Kidney (tissue), 22 donors: ENCODE measurements around the gene MAST2. TPM values are rescaled to one million over a fixed set of nuclear protein-coding genes. Genes with fewer than 3 reads are reported as not detected.

Experiments
- DNase-seq, 5 donors: peaks; one replicate each; pipeline ENCODE4 v3.0.0-alpha.2; 2013 to 2020
- FAIRE-seq: peaks from 2 replicates; lab custom pipeline; 2012; peaks lifted over from hg19 to GRCh38; lab: Jason Lieb, UNC
- H3K27ac ChIP-seq, 2 donors: one replicate each; pipeline ENCODE4 v1.7.0; 2013; ENCODE audit warnings: low read depth in 2 of 2, low read length in 2 of 2, inconsistent platforms in 1 of 2
- H3K27me3 ChIP-seq: one replicate; pipeline ENCODE4 v1.7.1; 2013; ENCODE audit warnings: low read length, inconsistent platforms; ENCODE audit not compliant: control insufficient read depth, insufficient read depth
- H3K36me3 ChIP-seq, 3 donors: one replicate each; pipeline versions ENCODE4 v1.7.0 to v1.7.1; 2013; ENCODE audit warnings: low read length in 3 of 3, control low read depth in 1 of 3, inconsistent platforms in 1 of 3; ENCODE audit not compliant: insufficient read depth in 3 of 3, control insufficient read depth in 2 of 3
- H3K4me1 ChIP-seq, 3 donors: one replicate each; pipeline versions ENCODE4 v1.7.0 to v1.7.1; 2013; ENCODE audit warnings: low read length in 3 of 3, inconsistent platforms in 1 of 3, low read depth in 1 of 3; ENCODE audit not compliant: control insufficient read depth in 2 of 3, insufficient read depth in 2 of 3
- H3K4me3 ChIP-seq, 3 donors: one replicate each; pipeline versions ENCODE4 v1.7.0 to v1.8.1; 2013; ENCODE audit warnings: low read length in 3 of 3, control low read depth in 1 of 3, inconsistent platforms in 1 of 3
- H3K9ac ChIP-seq, 3 donors: one replicate each; pipeline versions ENCODE4 v1.7.0 to v1.7.1; 2013; ENCODE audit warnings: low read length in 3 of 3, control low read depth in 1 of 3, inconsistent platforms in 1 of 3
- H3K9me3 ChIP-seq, 3 donors: one replicate each; pipeline versions ENCODE4 v1.7.0 to v1.7.1; 2013; ENCODE audit warnings: low read length in 3 of 3, control low read depth in 1 of 3, inconsistent platforms in 1 of 3; ENCODE audit not compliant: control insufficient read depth in 2 of 3, insufficient read depth in 1 of 3
- intact Hi-C: fragments of 100-400 bp; cut with DNase I; formaldehyde crosslinking; loops from one replicate; pipeline ENCODE4 v1.11.1; 2022
- long read RNA-seq, 10 donors: library from polyadenylated mRNA in 1 of 10; unstranded in 1 of 10; transcript quantifications; one replicate each; pipeline ENCODE4 v2.0.0 and lab custom pipeline, GENCODE V29; 2021 to 2026
- polyA plus RNA-seq: library from polyadenylated mRNA; stranded (reverse); fragments of 350-450 nt; fragmentation: Illumina TruSeq; extraction: RNeasy Lipid Tissue Mini Kit (QIAGEN cat#74804); gene quantifications from one replicate; pipeline ENCODE4 v1.2.3, GENCODE V29; 2014; ENCODE audit warnings: low read depth, low replicate concordance; ENCODE audit not compliant: insufficient read depth
- total RNA-seq: library from RNA; stranded (reverse); fragmentation: NEBNext Ultra II Directional; extraction: Animal tissue kit (Norgen Biotek cat#: 25700); gene quantifications from one replicate; pipeline ENCODE4 v1.2.1, GENCODE V29; 2021
- TF ChIP-seq, protein P1 (sequence below): IDR thresholded peaks from 3 replicates; pipeline ENCODE4 v1.5.1; 2012; ENCODE audit warnings: mild to moderate bottlenecking, moderate library complexity, borderline replicate concordance; ENCODE audit not compliant: insufficient read depth; ENCODE audit errors: extremely low read depth
- donor health status: control.
- donor health status: control.
- donor health status: control.
- donor health status: control.
- donor health status: control.
- donor health status: DM: yes; HTN: yes; CAD: no.
- donor health status: Normal renal cell carcinoma (clear cell type).

Gene MAST2
- 17.9 TPM for total RNA-seq
- 7.6 TPM for polyA plus RNA-seq
- long read RNA-seq, donor 1, full-length matches to known transcripts = 5 of 12 reads
- long read RNA-seq, donor 1, partial matches to known transcripts = 7 of 12 reads
- long read RNA-seq, donor 1, other reads (novel, unspliced or antisense) = 0 of 12 reads
- long read RNA-seq, donor 2, partial matches to known transcripts = 10 of 11 reads
- long read RNA-seq, donor 2, other reads (novel, unspliced or antisense) = 0 of 11 reads
- long read RNA-seq, donor 3, partial matches to known transcripts = 0 of 1 reads
- long read RNA-seq, donor 3, other reads (novel, unspliced or antisense) = 0 of 1 reads
- long read RNA-seq, donor 4 = 0 reads
- long read RNA-seq, donor 5 = 0 reads
- long read RNA-seq, donor 6 = 0 reads
- long read RNA-seq, donor 7, partial matches to known transcripts = 6 of 12 reads
- long read RNA-seq, donor 7, other reads (novel, unspliced or antisense) = 6 of 12 reads
- long read RNA-seq, donor 8 = 0 reads
- long read RNA-seq, donor 9, partial matches to known transcripts = 0 of 1 reads
- long read RNA-seq, donor 9, other reads (novel, unspliced or antisense) = 0 of 1 reads
- long read RNA-seq, donor 10, partial matches to known transcripts = 0 of 2 reads
- long read RNA-seq, donor 10, other reads (novel, unspliced or antisense) = 0 of 2 reads

DNA sequence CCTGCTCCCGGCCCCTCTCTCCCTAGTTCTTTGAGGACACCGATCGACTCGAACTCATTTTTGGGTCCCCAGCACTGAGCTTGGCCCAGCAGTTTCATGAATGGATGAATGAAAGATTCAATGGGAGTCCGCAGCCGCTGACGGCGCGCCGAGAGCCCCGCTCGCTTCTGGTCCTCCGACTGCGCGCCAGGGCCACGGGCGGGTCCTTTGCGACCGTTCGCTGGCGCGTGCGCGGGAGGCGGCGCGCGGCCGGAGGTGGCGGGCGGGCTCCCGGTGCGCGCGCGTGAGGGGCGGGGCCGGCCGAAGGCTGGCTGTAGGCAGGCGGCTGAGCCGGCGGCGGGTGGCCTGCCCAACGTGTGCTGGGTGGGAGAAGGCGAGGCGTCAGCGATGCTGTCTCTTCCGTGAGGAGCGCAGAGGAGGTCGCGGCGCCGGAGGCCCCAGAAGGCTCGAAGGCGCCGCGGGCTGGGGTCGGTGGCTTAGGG lies at the start of gene MAST2:
Gene MAST2 (plus strand): TSS at position 314 of the 482 bp plus-strand sequence. CDS start 284 bp downstream, outside the sequence.
- Histone ChIP-seq H3K9ac (peak within 1 kb of the TSS; percentile 37 to 61 (median 58)), H3K27ac (peak within 1 kb of the TSS; percentile 18 to 65), H3K9me3 (no peaks in the 10 kb centered on the region), H3K36me3 (no peaks in the 10 kb centered on the region), H3K4me3 (peak within 1 kb of the TSS; percentile 78 to 83 (median 78)), H3K4me1 (peaks cover 0 to 11% (median 8%) of the 10 kb centered on the region in 3 donors), H3K27me3 (no peaks in the 10 kb centered on the region)
- TF ChIP-seq, protein P1, sequence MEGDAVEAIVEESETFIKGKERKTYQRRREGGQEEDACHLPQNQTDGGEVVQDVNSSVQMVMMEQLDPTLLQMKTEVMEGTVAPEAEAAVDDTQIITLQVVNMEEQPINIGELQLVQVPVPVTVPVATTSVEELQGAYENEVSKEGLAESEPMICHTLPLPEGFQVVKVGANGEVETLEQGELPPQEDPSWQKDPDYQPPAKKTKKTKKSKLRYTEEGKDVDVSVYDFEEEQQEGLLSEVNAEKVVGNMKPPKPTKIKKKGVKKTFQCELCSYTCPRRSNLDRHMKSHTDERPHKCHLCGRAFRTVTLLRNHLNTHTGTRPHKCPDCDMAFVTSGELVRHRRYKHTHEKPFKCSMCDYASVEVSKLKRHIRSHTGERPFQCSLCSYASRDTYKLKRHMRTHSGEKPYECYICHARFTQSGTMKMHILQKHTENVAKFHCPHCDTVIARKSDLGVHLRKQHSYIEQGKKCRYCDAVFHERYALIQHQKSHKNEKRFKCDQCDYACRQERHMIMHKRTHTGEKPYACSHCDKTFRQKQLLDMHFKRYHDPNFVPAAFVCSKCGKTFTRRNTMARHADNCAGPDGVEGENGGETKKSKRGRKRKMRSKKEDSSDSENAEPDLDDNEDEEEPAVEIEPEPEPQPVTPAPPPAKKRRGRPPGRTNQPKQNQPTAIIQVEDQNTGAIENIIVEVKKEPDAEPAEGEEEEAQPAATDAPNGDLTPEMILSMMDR = no peak
- DNase-seq = peak; percentile 89 to 97 (median 93)
- intact Hi-C loops = no loop called here
- FAIRE-seq = no peak

DNA sequence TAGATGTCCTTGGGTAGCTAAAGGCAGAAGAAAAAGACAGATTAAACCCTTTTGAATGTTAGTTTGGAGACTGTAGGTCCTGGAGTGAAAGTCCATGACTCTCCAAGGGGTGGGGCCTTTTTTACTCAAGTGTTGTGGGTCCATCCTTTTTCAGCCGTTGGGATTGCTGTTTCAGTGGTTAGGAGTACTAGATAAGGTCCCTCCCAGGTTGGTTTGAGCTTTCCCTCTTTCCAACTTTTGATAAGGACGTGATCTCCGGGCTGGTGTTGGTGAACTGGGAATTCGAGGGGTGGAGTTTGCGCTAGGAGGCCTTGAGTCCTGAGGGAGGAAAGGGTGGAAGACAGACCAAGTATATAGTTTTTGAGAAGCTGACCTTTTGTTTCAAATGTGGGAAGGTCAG lies 47.7 kb upstream of the MAST2 start:
- FAIRE-seq = no peak
- intact Hi-C loops = no loop called here
- H3K4me3 ChIP-seq = no peak overlapping the region

DNA sequence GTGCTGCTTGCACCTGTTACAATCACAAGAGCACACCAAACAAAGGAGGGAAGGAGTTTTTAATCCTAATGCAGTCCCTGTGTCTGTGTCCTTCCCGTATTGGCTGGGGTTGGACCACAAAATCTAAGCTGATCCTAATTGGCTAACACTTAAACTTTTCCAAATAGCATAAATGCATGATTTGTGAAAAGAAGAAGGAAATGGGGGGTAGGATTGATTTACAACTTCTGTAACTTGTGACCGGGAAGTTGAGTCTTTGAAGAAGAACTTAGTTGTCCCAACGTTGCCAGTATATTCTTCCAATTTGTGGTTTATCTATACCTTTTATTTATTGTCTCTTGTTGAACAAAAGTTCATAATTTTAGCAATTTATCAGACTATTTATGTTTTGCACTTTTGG lies 41.1 kb upstream of the MAST2 start:
- FAIRE-seq = no peak
- no peak for DNase-seq
- Histone ChIP-seq H3K9ac (no peak overlapping the region), H3K27me3 (no peaks in the 10 kb centered on the region), H3K36me3 (no peaks in the 10 kb centered on the region), H3K27ac (no peak overlapping the region), H3K4me3 (no peak overlapping the region), H3K4me1 (no peaks in the 10 kb centered on the region), H3K9me3 (no peaks in the 10 kb centered on the region)
- intact Hi-C loops = no loop called here
- TF ChIP-seq, protein P1 = no peak

More for the DNA sequence above, 47.7 kb upstream of the MAST2 start:
- DNase-seq = no peak
- Histone ChIP-seq H3K9me3 (peaks cover 0 to 6% (median 0%) of the 10 kb centered on the region in 3 donors), H3K36me3 (no peaks in the 10 kb centered on the region), H3K9ac (no peak overlapping the region), H3K4me1 (no peaks in the 10 kb centered on the region), H3K27me3 (no peaks in the 10 kb centered on the region), H3K27ac (no peak overlapping the region)
- TF ChIP-seq, protein P1 = no peak
